GM18499 (cell line): ENCODE results near the gene ZIC3.

Experiments
- ATAC-seq: cut with Tn5 transposase; IDR thresholded peaks from one replicate; pipeline ENCODE4 v1.9.1; 2021; ENCODE audit warnings: moderate number of reproducible peaks; ENCODE audit not compliant: insufficient read depth, unreplicated experiment

ZIC3 gene

DNA sequence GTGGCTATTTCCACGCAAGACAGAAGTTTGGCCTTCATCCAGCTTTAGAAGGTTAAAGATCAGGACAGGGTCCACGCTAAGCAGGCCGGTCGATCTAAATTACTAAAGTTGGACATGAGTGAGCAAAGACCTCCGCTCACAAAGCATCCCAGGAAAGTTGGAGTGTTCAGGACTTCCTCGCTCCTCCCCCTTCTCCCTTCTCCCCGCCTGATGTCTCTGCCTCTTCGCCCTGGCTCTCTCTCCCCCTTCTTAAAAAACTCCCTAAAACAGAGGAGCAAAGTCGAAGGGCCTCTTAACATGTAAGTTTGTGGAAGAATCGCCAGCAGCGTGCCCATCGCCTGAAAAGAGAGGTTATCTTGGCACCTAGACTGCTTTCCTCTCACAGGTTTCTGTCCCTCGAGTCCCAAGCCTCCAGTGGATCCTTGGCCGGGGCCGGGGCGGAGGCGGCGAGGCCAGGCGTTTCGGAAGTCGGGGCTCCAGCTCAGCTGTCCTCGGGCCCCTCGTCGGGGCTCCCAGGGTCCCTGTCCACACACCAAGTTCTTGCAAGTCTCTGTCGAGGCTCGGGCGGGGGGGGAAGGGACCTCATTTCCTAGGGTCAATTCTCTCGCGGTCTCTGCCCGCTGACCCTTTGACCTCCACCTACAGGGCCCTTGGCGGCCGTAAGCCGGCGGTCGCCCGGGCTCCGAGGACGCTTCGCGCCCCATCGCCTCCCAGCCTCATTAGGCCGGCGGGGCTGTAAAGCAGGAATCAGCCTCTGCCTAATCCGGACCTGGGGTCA lies 7.6 kb downstream of the ZIC3 start:
- ATAC-seq: no peak

DNA sequence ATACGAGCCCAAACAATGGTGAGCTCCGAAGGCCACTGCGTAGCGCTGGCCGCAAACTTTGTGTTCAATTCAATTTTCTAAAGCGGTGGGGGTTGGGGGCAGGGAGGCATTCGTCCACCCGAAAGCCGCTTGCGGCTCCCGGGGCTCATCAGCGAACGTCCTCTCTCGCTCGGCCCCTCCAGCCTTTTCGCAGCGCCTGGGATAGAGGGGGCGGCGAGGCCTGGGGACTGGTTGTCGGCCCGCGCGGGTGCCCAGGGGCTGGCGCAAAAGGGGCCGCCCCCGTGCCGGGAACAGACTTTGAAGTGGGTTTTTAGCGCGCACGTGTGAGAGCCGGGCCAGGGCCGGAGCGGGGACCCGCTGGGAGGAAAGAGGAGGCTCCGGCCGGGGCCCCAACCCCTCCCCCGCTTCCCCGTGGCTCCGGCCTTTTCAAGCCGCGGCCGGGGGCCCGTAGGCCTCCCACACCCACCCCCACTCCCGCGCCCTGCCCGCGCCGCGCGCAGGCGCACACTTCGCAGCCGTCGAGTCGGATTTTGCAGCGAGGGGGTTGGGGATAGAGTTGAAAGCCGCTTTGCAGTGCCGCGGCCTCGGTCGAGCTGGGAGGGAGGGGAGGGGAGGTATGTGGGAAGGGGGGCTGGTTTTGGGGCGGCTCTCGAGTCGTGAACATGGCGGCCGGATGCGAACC lies 8.3 kb downstream of the ZIC3 start:
- no peak for ATAC-seq

DNA sequence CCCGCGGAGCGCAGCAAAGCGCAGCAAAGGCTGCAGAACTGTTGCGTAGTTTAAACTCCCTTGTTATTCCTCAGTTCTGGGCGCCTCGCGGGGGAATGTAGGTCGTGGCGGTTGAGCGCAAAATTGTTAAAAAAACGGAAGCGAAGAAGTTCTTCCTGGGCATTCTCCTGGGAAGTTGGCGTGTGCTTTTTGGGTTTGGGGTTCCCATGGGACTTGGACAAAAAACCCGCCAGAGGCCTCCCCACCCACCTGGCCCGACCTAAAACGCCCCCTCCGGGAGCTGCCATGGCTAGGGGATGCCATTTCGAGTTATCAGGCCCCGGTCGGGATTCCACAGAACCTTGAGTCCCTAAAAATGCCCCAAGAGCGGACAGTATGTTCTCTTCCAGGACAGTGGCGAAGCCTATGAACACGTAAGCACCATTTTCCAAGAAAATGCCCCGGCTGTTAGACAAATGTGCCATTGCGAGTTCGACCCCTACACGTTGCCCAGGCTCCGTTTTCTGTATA lies 8.9 kb downstream of the ZIC3 start:
- no peak for ATAC-seq

DNA sequence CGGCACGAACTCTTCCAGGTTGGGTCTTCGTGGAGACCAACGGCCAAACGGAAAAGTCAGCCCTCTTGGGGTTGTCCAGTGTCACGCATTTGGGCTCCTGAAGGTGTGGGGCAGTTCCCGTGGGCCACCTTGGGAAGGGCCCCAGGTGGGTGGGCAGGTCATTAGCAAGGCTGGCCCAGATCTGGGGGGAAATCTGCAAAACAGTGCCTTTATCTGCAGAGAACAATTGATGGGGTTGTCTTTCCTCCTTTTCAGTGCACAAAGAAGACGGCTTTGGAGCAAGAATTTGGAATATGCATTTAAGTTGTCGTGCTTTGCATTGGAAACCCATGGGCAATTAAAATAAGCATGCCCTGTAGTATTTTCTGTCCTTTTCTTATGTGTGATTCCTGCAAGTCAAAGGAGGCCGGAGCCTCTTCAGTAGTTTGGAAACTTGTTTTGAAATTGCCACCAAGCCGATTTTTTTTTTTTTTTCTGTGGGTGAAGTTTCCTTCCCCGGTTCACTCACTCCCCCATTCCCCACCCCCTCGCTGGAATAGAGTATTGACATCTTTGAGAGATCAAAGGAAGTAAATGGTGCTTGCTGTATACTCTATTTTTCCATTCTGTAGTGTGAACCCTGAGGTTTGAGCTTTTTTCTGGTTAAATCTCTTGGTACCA lies 9.8 kb downstream of the ZIC3 start:
- ATAC-seq: no peak

DNA sequence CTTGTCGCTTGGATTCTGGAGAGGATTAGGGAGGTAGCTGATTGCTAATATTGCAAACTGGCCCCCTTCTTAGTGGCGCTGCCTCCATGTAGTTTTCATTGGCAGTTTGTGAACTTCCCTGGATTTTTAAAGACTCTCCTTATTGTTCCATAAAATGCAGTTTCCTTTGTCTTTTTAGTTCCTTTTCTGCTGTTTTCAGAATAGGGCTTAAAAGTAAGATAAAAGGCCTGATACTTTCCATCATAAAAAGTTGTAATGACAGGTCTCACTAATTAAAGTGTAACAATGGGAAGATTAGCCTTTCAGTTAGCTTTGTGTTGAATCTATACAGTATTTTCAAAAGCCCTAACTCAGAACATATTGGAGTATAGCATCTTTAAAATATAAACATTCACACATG lies 21.2 kb downstream of the ZIC3 start:
- no peak for ATAC-seq

DNA sequence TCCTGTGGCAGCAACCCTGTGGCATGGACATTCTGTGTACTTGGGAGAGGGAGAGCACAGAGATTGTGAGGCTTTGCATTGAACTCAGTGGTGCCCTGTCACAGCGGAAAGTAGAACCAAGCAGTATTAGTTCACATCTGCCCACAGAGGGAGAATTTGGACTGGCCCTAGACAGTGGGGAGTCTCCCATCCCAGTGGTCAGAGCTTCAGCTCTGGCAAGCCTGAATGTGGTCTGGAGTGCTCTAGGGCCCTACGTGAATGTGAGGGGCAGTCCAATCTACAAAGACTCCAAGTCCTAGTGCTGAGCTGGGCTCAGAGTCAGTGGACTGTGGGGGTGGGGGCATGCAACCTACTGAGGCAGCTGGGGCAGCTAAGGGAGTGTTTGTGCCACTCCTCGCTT lies 34.8 kb downstream of the ZIC3 start:
- no peak for ATAC-seq
